Muscle of back (tissue), 11 donors: Measurements from ENCODE around the gene SCAPER. TPM values are rescaled to one million over a fixed set of nuclear protein-coding genes. Genes with fewer than 3 reads are reported as not detected.

Source experiments
- DNase-seq, 3 donors: peaks; one replicate each; pipeline versions ENCODE4 v3.0.0 to v3.0.0-alpha.2; 2013
- polyA plus RNA-seq, 10 donors: library from polyadenylated mRNA; unstranded; fragments of 120-200 nt; gene quantifications; one replicate each; pipeline ENCODE4 v1.2.1, GENCODE V29; 2013; ENCODE audit not compliant: insufficient read length in 10 of 10

SCAPER gene
- polyA plus RNA-seq, 10 donors: 33.9 to 94.7 (median 53.3) TPM

GRCh38 chr15:76366714-76367113 lies 538.4 kb downstream of the SCAPER start:
- no peak for DNase-seq

- DNase-seq: no peak
Observed at GRCh38 chr15:76363251-76363650, 541.9 kb downstream of the SCAPER start.

GRCh38 chr15:76360416-76360815 lies 544.7 kb downstream of the SCAPER start:
- DNase-seq: no peak

- DNase-seq: no peak
Observed at GRCh38 chr15:76359152-76359551, 546.0 kb downstream of the SCAPER start.

- DNase-seq: no peak
Observed at GRCh38 chr15:76358453-76358852, 546.7 kb downstream of the SCAPER start.

GRCh38 chr15:76354823-76355440 lies 550.2 kb downstream of the SCAPER start:
- no peak for DNase-seq

GRCh38 chr15:76353903-76354302 lies 551.2 kb downstream of the SCAPER start:
- no peak for DNase-seq

- DNase-seq: no peak
Observed at GRCh38 chr15:76353023-76353577, 552.0 kb downstream of the SCAPER start.

GRCh38 chr15:76349301-76350070 lies 555.7 kb downstream of the SCAPER start:
- no peak for DNase-seq

- peak in 1 of 3 donors; percentile 25 for DNase-seq
Observed at GRCh38 chr15:76347482-76348055, 557.6 kb downstream of the SCAPER start.

GRCh38 chr15:76346669-76347481 lies 558.3 kb downstream of the SCAPER start:
- peak in 1 of 3 donors; percentile 64 for DNase-seq

GRCh38 chr15:76345880-76346668 lies 559.1 kb downstream of the SCAPER start:
- DNase-seq: peak in 1 of 3 donors; percentile 51

GRCh38 chr15:76345583-76345879 lies 559.6 kb downstream of the SCAPER start:
- DNase-seq: no peak

GRCh38 chr15:76344893-76345582 lies 560.1 kb downstream of the SCAPER start:
- DNase-seq: peak in 1 of 3 donors; percentile 55

GRCh38 chr15:76343313-76343996 lies 561.7 kb downstream of the SCAPER start:
- peak in 1 of 3 donors; percentile 48 for DNase-seq

GRCh38 chr15:76342382-76343201 lies 562.5 kb downstream of the SCAPER start:
- DNase-seq: peak in 1 of 3 donors; percentile 29

GRCh38 chr15:76342058-76342381 lies 563.1 kb downstream of the SCAPER start:
- DNase-seq: no peak

GRCh38 chr15:76341366-76342057 lies 563.6 kb downstream of the SCAPER start:
- DNase-seq: peak in 1 of 3 donors; percentile 49
